Pancreas (tissue), 10 donors: ENCODE data around the gene CCDC9. TPM values are rescaled to one million over a fixed set of nuclear protein-coding genes. Genes with fewer than 3 reads are reported as not detected.

Experiments
- ATAC-seq, 4 donors: fragments of 200-7000 bp; cut with Tn5 transposase; one replicate each; pipeline versions ENCODE4 v1.8.0 to v1.9.1; 2020; ENCODE audit warnings: mild to moderate bottlenecking in 4 of 4, moderate library complexity in 4 of 4
- DNase-seq, 6 donors: peaks; one replicate each; pipeline ENCODE4 v3.0.0-alpha.2; 2020
- FAIRE-seq: peaks from 2 replicates; lab custom pipeline; 2012; peaks lifted over from hg19 to GRCh38; lab: Jason Lieb, UNC
- H3K27ac ChIP-seq, 4 donors: fragments of 200-600 bp; sonication (generic); 1 replicate in 3 of 4; 2 replicates in 1 of 4; pipeline versions ENCODE4 v1.5.0 to v1.8.0; 2020
- H3K27me3 ChIP-seq, 4 donors: fragments of 200-600 bp; one replicate each; pipeline ENCODE4 v1.8.0; 2021
- H3K36me3 ChIP-seq, 3 donors: fragments of 200-600 bp; sonication (generic) in 1 of 3; one replicate each; pipeline versions ENCODE4 v1.5.0 to v1.8.0; 2020 to 2021
- H3K4me1 ChIP-seq, 3 donors: fragments of 200-600 bp; one replicate each; pipeline ENCODE4 v1.8.0; 2021
- H3K4me3 ChIP-seq, 4 donors: fragments of 200-600 bp; sonication (generic) in 2 of 4; one replicate each; pipeline versions ENCODE4 v1.5.0 to v1.8.0; 2020 to 2021
- H3K9me3 ChIP-seq, 4 donors: fragments of 200-600 bp; one replicate each; pipeline ENCODE4 v1.8.0; 2021
- WGBS, 2 donors: extraction: QIAGEN DNeasy Blood & Tissue Kit; methylation state at CpG; one replicate each; pipeline ENCODE4 v1.1.7; 2013; 5-methylcytosine and 5-hydroxymethylcytosine counted together
- intact Hi-C, 3 donors: fragments of 100-400 bp; cut with DNase I; formaldehyde crosslinking; loops; one replicate each; pipeline versions ENCODE4 v1.11.1 to v1.14.2; 2022
- polyA plus RNA-seq, 2 donors: library from polyadenylated mRNA; stranded (reverse); fragments of 200-250 nt; gene quantifications; one replicate each; pipeline ENCODE4 v1.2.3, GENCODE V29; 2013
- total RNA-seq, 6 donors: library from RNA; stranded (reverse); fragmentation: NEBNext Ultra II Directional in 4 of 6; extraction: Animal tissue kit (Norgen Biotek cat#: 25700) in 4 of 6; gene quantifications; one replicate each; pipeline versions ENCODE4 v1.2.1 to v1.2.4, GENCODE V29; 2021 to 2023
- TF ChIP-seq, protein P1 (sequence below), 4 donors: fragments of 200-600 bp; sonication (generic) in 3 of 4; IDR thresholded peaks; one replicate each; pipeline versions ENCODE4 v1.5.0 to v1.8.0; 2021; ENCODE audit warnings: antibody characterized with exemption in 4 of 4
- donor health status: healthy with polysubstance abuse.
- donor health status: DM: no; HTN: no; CAD: no; lungs with moderate emphysema.
- donor health status: DM: no; HTN: no; CAD: no.
- donor health status: control.
- donor health status: control.
- donor health status: Bipolar disorder and iron deficiency.
- donor health status: DM: yes; HTN: yes; CAD: no.
- donor health status: DM: no; HTN: no; CAD: no.
- donor health status: DM: no; HTN: no; CAD: no.
- donor health status: DM: yes; HTN: yes; CAD: no.

The CCDC9 gene
- total and polyA plus RNA-seq, 8 donors: 24.6 to 102 (median 37.8) TPM

DNA sequence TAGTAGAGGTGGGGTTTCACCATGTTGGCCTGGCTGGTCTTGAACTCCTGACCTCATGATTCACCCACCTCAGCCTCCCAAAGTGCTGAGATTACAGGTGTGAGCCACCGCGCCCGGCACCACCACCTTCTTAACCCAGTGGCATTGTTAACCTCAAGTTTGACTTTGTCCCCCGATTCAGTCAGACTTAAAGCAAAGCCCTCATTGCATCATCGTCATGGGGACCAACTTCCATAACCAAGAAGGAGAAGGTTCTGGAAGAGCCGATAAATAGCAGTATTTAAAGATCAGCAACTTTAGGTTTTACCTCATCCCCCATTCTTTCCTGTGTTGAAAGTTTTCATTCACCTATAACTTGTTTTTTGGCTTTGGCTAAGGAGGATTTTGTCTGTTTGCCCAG is 11.7 kb downstream of the CCDC9 start:
- peaks cover 3 to 9% (median 5%) of the 10 kb centered on the region in 3 donors for H3K4me1 ChIP-seq
- intact Hi-C loops: no loop called here
- FAIRE-seq: no peak
- no peaks in the 10 kb centered on the region for H3K27me3 ChIP-seq
- no peaks in the 10 kb centered on the region for H3K9me3 ChIP-seq
- no peak for ATAC-seq
- H3K27ac ChIP-seq: no peak overlapping the region
- 82 to 91% methylated on average over 6 of the region's 6 CpGs for WGBS, 2 donors
- H3K4me3 ChIP-seq: no peak overlapping the region
- no peak for DNase-seq
- H3K36me3 ChIP-seq: peaks cover 0 to 51% (median 30%) of the 10 kb centered on the region in 3 donors
- TF ChIP-seq, protein P1, sequence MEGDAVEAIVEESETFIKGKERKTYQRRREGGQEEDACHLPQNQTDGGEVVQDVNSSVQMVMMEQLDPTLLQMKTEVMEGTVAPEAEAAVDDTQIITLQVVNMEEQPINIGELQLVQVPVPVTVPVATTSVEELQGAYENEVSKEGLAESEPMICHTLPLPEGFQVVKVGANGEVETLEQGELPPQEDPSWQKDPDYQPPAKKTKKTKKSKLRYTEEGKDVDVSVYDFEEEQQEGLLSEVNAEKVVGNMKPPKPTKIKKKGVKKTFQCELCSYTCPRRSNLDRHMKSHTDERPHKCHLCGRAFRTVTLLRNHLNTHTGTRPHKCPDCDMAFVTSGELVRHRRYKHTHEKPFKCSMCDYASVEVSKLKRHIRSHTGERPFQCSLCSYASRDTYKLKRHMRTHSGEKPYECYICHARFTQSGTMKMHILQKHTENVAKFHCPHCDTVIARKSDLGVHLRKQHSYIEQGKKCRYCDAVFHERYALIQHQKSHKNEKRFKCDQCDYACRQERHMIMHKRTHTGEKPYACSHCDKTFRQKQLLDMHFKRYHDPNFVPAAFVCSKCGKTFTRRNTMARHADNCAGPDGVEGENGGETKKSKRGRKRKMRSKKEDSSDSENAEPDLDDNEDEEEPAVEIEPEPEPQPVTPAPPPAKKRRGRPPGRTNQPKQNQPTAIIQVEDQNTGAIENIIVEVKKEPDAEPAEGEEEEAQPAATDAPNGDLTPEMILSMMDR (IDR thresholded peaks at IDR 0.05): no peak

DNA sequence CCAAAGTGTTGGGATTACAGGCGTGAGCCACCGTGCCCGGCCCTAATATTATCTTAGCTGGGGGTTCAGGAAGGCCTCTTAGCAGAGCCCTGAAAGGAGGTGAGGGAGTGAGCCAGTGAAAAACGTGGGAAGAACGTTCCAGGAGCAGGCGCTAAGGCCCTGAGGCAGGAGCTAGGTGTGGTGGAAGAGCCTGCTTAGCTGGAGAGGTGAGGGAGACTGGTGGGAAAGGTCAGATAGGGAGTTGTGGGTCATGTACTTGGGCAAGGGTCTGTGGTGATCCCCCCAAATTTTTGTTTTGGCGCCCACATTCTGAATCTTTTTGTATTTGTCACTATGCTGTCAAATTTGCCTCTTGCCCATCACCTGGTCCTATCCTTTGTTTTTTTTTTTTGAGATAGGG is 13.3 kb downstream of the CCDC9 start:
- Histone ChIP-seq H3K4me3 (no peak overlapping the region), H3K4me1 (peaks cover 0 to 7% (median 0%) of the 10 kb centered on the region in 3 donors), H3K9me3 (no peaks in the 10 kb centered on the region), H3K36me3 (peaks cover 0 to 44% (median 30%) of the 10 kb centered on the region in 3 donors), H3K27ac (no peak overlapping the region), H3K27me3 (no peaks in the 10 kb centered on the region)
- ATAC-seq: no peak
- no peak for FAIRE-seq
- TF ChIP-seq, protein P1 (IDR thresholded peaks at IDR 0.05): no peak
- no peak for DNase-seq
- WGBS, 2 donors: 85 to 88% methylated on average over 7 of the region's 7 CpGs
- intact Hi-C loops: no loop called here

DNA sequence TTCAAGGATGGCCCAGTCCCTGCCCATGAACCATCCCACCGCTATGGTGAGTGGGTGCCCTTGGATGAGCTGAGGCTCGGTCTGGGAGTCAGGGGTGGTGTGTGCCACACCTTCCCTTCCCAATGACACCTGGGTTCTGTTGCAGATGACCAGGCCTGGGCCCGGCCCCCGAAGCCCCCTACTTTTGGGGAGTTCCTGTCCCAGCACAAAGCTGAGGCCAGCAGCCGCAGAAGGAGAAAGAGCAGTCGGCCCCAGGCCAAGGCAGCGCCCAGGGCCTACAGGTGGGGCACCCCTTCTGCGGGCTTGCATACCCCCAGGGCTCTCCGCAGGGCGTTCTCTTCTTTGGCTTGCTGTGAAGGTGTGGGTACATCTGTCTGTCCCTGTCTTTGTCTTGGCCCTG is 14.1 kb downstream of the CCDC9 start:
- peak in 2 of 6 donors; percentile 47 to 71 for DNase-seq
- ATAC-seq: no peak
- Histone ChIP-seq H3K9me3 (no peaks in the 10 kb centered on the region), H3K4me3 (no peak overlapping the region), H3K4me1 (peaks cover 0 to 11% (median 0%) of the 10 kb centered on the region in 3 donors), H3K27me3 (no peaks in the 10 kb centered on the region), H3K27ac (no peak overlapping the region), H3K36me3 (peaks cover 0 to 36% (median 22%) of the 10 kb centered on the region in 3 donors)
- TF ChIP-seq, protein P1 (IDR thresholded peaks at IDR 0.05): no peak
- 88 to 90% methylated on average over 10 of the region's 10 CpGs for WGBS, 2 donors
- intact Hi-C loops: no loop called here
- FAIRE-seq: no peak

DNA sequence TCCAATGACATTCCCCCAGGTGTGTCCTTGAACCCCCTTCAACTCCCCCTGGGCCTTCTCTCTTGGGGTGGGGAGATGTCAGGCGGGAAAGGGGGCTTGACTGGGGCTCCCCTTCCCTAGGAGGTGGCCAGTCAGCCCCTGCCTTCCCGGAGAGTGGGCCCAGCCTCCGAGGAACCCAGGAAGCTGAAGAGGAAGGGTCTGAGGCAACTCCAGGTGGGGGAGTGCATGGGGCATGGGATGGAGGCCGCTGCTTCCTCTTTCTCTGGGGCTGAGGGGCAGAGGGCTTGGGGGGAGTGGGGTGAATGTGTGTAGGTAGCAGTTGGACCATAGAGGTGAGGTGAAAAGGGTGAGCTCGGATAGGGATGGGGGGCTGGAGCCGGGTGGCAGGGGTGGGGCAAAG is 15.6 kb downstream of the CCDC9 start:
- Histone ChIP-seq H3K27ac (no peak overlapping the region), H3K36me3 (peaks cover 0 to 22% (median 11%) of the 10 kb centered on the region in 3 donors), H3K4me3 (no peak overlapping the region), H3K27me3 (no peaks in the 10 kb centered on the region), H3K4me1 (peaks cover 0 to 12% (median 0%) of the 10 kb centered on the region in 3 donors), H3K9me3 (no peaks in the 10 kb centered on the region)
- intact Hi-C loops: no loop called here
- WGBS, 2 donors: 85 to 88% methylated on average over 6 of the region's 6 CpGs
- no peak for FAIRE-seq
- peak in 3 of 6 donors; percentile 33 to 66 (median 47) for DNase-seq
- no peak for ATAC-seq
- TF ChIP-seq, protein P1 (IDR thresholded peaks at IDR 0.05): no peak
